Lung (tissue), 12 donors: ENCODE measurements around the gene CFAP410. TPM values are rescaled to one million over a fixed set of nuclear protein-coding genes. Genes with fewer than 3 reads are reported as not detected.

ENCODE experiments used
- ATAC-seq: fragments of 200-7000 bp; cut with Tn5 transposase; one replicate; pipeline ENCODE4 v1.9.1; 2020; ENCODE audit warnings: moderate number of reproducible peaks; ENCODE audit not compliant: insufficient read depth, low FRiP score
- DNase-seq, 3 donors: peaks; one replicate each; pipeline ENCODE4 v3.0.0-alpha.2; 2013 to 2017
- H3K27ac ChIP-seq, 2 donors: one replicate each; pipeline ENCODE4 v1.5.1; 2013; ENCODE audit warnings: mild to moderate bottlenecking in 2 of 2, moderate library complexity in 2 of 2, control low read depth in 1 of 2, inconsistent platforms in 1 of 2, low read depth in 1 of 2, low read length in 1 of 2
- H3K27me3 ChIP-seq, 3 donors: one replicate each; pipeline ENCODE4 v1.5.1; 2013; ENCODE audit warnings: low read length in 2 of 3; ENCODE audit not compliant: control insufficient read depth in 3 of 3, insufficient read depth in 3 of 3
- H3K36me3 ChIP-seq, 4 donors: one replicate each; pipeline ENCODE4 v1.5.1; 2013; ENCODE audit warnings: low read length in 4 of 4, mild to moderate bottlenecking in 1 of 4, moderate library complexity in 1 of 4; ENCODE audit not compliant: control insufficient read depth in 4 of 4, insufficient read depth in 4 of 4
- H3K4me1 ChIP-seq, 5 donors: one replicate each; pipeline ENCODE4 v1.5.1; 2013; ENCODE audit warnings: low read length in 5 of 5, mild to moderate bottlenecking in 2 of 5, moderate library complexity in 1 of 5; ENCODE audit not compliant: control insufficient read depth in 5 of 5, insufficient read depth in 5 of 5
- H3K4me3 ChIP-seq: one replicate; pipeline ENCODE4 v1.5.1; 2013; ENCODE audit warnings: mild to moderate bottlenecking, control low read depth, moderate library complexity
- H3K9ac ChIP-seq, 2 donors: one replicate each; pipeline ENCODE4 v1.5.1; 2013; ENCODE audit warnings: low read length in 2 of 2, control low read depth in 1 of 2; ENCODE audit not compliant: insufficient read depth in 1 of 2
- H3K9me3 ChIP-seq, 4 donors: one replicate each; pipeline ENCODE4 v1.5.1; 2013; ENCODE audit warnings: low read length in 3 of 4, mild to moderate bottlenecking in 1 of 4, moderate library complexity in 1 of 4; ENCODE audit not compliant: control insufficient read depth in 4 of 4, insufficient read depth in 3 of 4
- CTCF ChIP-seq: IDR thresholded peaks from 2 replicates; pipeline ENCODE4 v1.5.1; 2012; ENCODE audit warnings: mild to moderate bottlenecking; ENCODE audit errors: control extremely low read depth, extremely low read depth
- WGBS, 2 donors: extraction: QIAGEN DNeasy Blood & Tissue Kit; methylation state at CpG; one replicate each; pipeline ENCODE4 v1.1.7; 2013; 5-methylcytosine and 5-hydroxymethylcytosine counted together
- polyA plus RNA-seq, 2 donors: library from polyadenylated mRNA; stranded (reverse); fragments of 200-250 nt; gene quantifications; one replicate each; pipeline ENCODE4 v1.2.1, GENCODE V29; 2013
- total RNA-seq, 2 donors: library from RNA; depleted of rRNA in 1 of 2; stranded (reverse); fragments of >200 nt in 1 of 2; gene quantifications; one replicate each; pipeline ENCODE4 v1.2.1, GENCODE V29; 2014 to 2021
- donor health status: control.
- donor health status: control.
- donor health status: Bipolar disorder and iron deficiency.
- donor health status: healthy.
- donor health status: DM: yes; HTN: yes; CAD: no.

The CFAP410 gene
- total and polyA plus RNA-seq, 4 donors: 24.3 to 72.7 (median 39.5) TPM

- Histone ChIP-seq H3K9me3 (no peaks in the 10 kb centered on the region), H3K9ac (no peak overlapping the region), H3K27me3 (no peaks in the 10 kb centered on the region), H3K36me3 (peaks cover 0 to 1% (median 0%) of the 10 kb centered on the region in 4 donors), H3K4me1 (peaks cover 0 to 39% (median 34%) of the 10 kb centered on the region in 5 donors), H3K27ac (peak overlapping the region in 1 of 2 donors; percentile 20), H3K4me3 (no peak overlapping the region)
- TF ChIP-seq CTCF: no peak
- ATAC-seq (no peak), DNase-seq (no peak)
- 75% methylated on average over 9 of the region's 9 CpGs for WGBS, 2 donors
These were observed 37.2 kb downstream of the CFAP410 start for GRCh38 chr21:44301961-44302406.

GRCh38 chr21:44301141-44301540 lies 38.0 kb downstream of the CFAP410 start:
- no peak overlapping the region for H3K4me3 ChIP-seq
- H3K4me1 ChIP-seq: peaks cover 0 to 39% (median 26%) of the 10 kb centered on the region in 5 donors
- 63 to 72% methylated on average over 13 of the region's 13 CpGs for WGBS, 2 donors

GRCh38 chr21:44300262-44300959 lies 38.8 kb downstream of the CFAP410 start:
- ATAC-seq: peak; percentile 27
- Histone ChIP-seq H3K4me3 (peak overlapping the region; percentile 71), H3K36me3 (no peaks in the 10 kb centered on the region), H3K27ac (peak overlapping the region; percentile 80 to 90), H3K9me3 (no peaks in the 10 kb centered on the region), H3K27me3 (no peaks in the 10 kb centered on the region), H3K4me1 (peaks cover 0 to 45% (median 29%) of the 10 kb centered on the region in 5 donors), H3K9ac (peak overlapping the region in 1 of 2 donors; percentile 63)
- TF ChIP-seq CTCF: no peak
- 1 to 2% methylated on average over 29 to 67 of the region's 67 CpGs for WGBS, 2 donors
- DNase-seq: peak; percentile 61 to 69 (median 66)

More at GRCh38 chr21:44301141-44301540, 38.0 kb downstream of the CFAP410 start:
- Histone ChIP-seq H3K36me3 (no peaks in the 10 kb centered on the region), H3K9ac (peak overlapping the region in 1 of 2 donors; percentile 63), H3K27ac (peak overlapping the region in 1 of 2 donors; percentile 44), H3K9me3 (no peaks in the 10 kb centered on the region), H3K27me3 (no peaks in the 10 kb centered on the region)
- no peak for ATAC-seq
- TF ChIP-seq CTCF: no peak
- no peak for DNase-seq
